GM12874 (cell line): ENCODE measurements around the gene NTM.

ENCODE experiments used
- CTCF ChIP-seq: IDR thresholded peaks from 2 replicates; pipeline ENCODE4 v1.5.1; 2011; ENCODE audit warnings: low read depth, mild to moderate bottlenecking, control low read depth, low read length, moderate library complexity; ENCODE audit not compliant: insufficient read depth

NTM gene

DNA sequence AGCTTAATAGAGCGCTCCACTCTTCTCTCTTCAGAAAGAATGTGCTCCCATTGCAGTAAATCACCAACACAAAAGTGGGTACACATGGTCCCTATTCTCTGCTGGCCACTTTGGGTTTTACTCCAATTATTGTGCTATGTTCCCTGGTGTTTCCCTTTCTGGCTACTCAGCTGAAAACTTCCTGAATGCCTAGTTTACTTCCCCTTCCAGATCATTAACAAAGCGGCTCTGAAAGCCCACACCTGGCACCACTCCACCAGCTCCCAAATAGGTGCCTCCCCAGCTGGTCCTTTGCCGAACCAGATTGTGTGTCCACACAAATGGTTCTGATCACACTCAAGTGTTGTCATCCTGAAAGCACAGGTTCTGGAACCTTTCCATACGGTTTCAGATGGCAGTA is 443.7 kb downstream of the NTM start:
- TF ChIP-seq CTCF = no peak

GRCh38 chr11:131815590-131815989 is 445.2 kb downstream of the NTM start:
- TF ChIP-seq CTCF = no peak

- no peak for TF ChIP-seq CTCF
Observed at GRCh38 chr11:131816051-131816450, 445.6 kb downstream of the NTM start.

GRCh38 chr11:131817687-131818188 is 447.3 kb downstream of the NTM start:
- TF ChIP-seq CTCF = no peak

DNA sequence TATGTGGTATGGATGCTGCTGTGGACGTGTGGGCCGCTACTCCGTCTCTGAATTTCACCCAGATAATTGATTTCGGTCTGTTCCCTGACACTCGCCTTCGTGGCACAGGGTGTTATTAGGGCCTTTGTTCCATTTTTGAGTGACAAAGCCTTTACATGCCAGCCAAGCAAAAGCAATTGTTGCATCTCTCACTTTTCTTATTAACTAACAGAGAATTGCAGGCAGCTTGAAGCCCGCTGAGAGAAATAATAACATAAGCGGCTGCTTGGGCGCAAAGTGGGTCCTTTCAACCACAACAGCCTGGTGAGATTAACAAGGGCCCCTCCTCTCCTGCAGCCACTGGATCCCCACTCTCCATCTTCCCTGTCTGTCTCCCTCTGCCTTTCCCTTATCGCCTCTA is 449.4 kb downstream of the NTM start:
- TF ChIP-seq CTCF = no peak

DNA sequence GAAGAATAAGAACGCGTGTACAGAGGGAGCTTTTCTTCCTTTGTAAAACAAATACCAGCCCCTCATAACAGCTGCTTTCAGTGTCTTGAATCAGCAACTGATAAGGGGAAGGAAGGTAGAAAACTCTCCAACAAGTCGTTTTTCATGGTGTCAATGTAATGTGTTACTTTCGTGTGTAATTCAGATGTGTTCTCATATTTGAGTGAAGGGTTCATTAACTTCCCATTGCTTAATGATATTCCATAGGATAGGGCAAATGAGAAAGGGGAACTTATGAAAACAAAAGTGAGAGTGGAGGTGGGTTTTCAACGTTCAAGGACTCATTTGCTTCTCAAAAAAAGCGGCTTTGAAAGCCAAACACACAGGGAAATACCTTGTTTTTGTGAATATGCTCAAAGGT is 452.1 kb downstream of the NTM start:
- TF ChIP-seq CTCF = no peak

- TF ChIP-seq CTCF = no peak
Observed at GRCh38 chr11:131823772-131824171, 453.4 kb downstream of the NTM start.

GRCh38 chr11:131824771-131825170 is 454.4 kb downstream of the NTM start:
- TF ChIP-seq CTCF = no peak
